Mesendoderm (in vitro differentiated cells): ENCODE measurements around the gene ALK.

Experiments used
- DNase-seq: peaks from one replicate; pipeline ENCODE4 v3.0.0; 2013
- H2AK5ac ChIP-seq: 2 replicates; pipeline ENCODE4 v1.6.1; 2013; ENCODE audit warnings: low read length, inconsistent platforms
- H2BK120ac ChIP-seq: 2 replicates; pipeline ENCODE4 v1.6.1; 2013; ENCODE audit warnings: low read depth, mild to moderate bottlenecking, low read length, moderate library complexity, mixed read lengths
- H2BK15ac ChIP-seq: replicated peaks from 2 replicates; pipeline ENCODE4 v1.6.1; 2013; ENCODE audit warnings: low read depth, mild to moderate bottlenecking, moderate library complexity
- H2BK5ac ChIP-seq: 2 replicates; pipeline ENCODE4 v1.6.1; 2013; ENCODE audit warnings: low read length, inconsistent platforms
- H3K18ac ChIP-seq: 2 replicates; pipeline ENCODE4 v1.6.1; 2013; ENCODE audit warnings: mild to moderate bottlenecking, low read length, mixed read lengths
- H3K23ac ChIP-seq: one replicate; pipeline ENCODE4 v1.6.1; 2013; ENCODE audit warnings: low read length
- H3K27ac ChIP-seq: 2 replicates; pipeline ENCODE4 v1.5.1; 2013; ENCODE audit warnings: low read depth, mild to moderate bottlenecking, inconsistent platforms, low read length, moderate library complexity
- H3K27me3 ChIP-seq: 2 replicates; pipeline ENCODE4 v1.6.1; 2013; ENCODE audit warnings: low read length, control low read depth, mild to moderate bottlenecking, inconsistent platforms; ENCODE audit not compliant: insufficient read depth, poor library complexity
- H3K36me3 ChIP-seq: 2 replicates; pipeline ENCODE4 v1.6.1; 2013; ENCODE audit warnings: low read length, inconsistent platforms; ENCODE audit not compliant: control insufficient read depth, insufficient read depth
- H3K4ac ChIP-seq: one replicate; pipeline ENCODE4 v1.6.1; 2013; ENCODE audit warnings: low read depth, mild to moderate bottlenecking, low read length, moderate library complexity
- H3K4me1 ChIP-seq: 2 replicates; pipeline ENCODE4 v1.6.1; 2013; ENCODE audit warnings: low read depth, low read length, inconsistent platforms; ENCODE audit not compliant: control insufficient read depth
- H3K4me2 ChIP-seq: 2 replicates; pipeline ENCODE4 v1.6.1; 2013; ENCODE audit warnings: low read length
- H3K4me3 ChIP-seq: 2 replicates; pipeline ENCODE4 v1.5.1; 2013; ENCODE audit warnings: mild to moderate bottlenecking, low read length
- H3K56ac ChIP-seq: one replicate; pipeline ENCODE4 v1.6.1; 2013; ENCODE audit warnings: low read length
- H3K79me1 ChIP-seq: 2 replicates; pipeline ENCODE4 v1.6.1; 2013; ENCODE audit warnings: low read length, inconsistent platforms
- H3K79me2 ChIP-seq: 2 replicates; pipeline ENCODE4 v1.6.1; 2013; ENCODE audit warnings: mild to moderate bottlenecking, low read length; ENCODE audit not compliant: control insufficient read depth, insufficient read depth
- H3K9ac ChIP-seq: 2 replicates; pipeline ENCODE4 v1.6.1; 2013; ENCODE audit warnings: low read length, inconsistent platforms
- H4K5ac ChIP-seq: one replicate; pipeline ENCODE4 v1.6.1; 2013; ENCODE audit warnings: low read length
- H4K8ac ChIP-seq: one replicate; pipeline ENCODE4 v1.6.1; 2013; ENCODE audit warnings: low read depth, mild to moderate bottlenecking, control low read depth, low read length, moderate library complexity
- WGBS: extraction: QIAGEN DNeasy Blood & Tissue Kit; methylation state at CpG from one replicate; pipeline ENCODE4 v1.1.7; 2013; ENCODE audit warnings: low lambda C conversion rate, missing lambda C conversion rate; ENCODE audit not compliant: insufficient coverage; ENCODE audit errors: extremely low coverage; 5-methylcytosine and 5-hydroxymethylcytosine counted together

ALK gene

DNA sequence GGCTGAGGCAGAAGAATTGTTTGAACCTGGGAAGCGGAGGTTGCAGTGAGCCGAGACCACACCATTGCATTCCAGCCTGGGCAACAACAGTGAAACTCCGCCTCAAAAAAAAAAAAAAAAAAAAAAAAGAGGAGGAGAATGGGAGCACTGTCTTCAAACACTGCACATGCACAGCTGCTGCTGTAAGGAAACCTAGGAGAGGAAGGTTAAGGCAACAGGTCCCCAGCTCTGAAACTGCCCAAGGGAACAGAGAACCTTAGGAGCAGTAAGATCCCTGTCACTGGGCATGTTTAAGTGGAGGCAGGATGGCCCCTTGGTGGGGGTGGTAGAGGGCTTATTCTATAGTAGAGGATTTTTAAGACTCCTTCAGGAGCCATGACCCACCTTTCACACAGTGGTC, 695.0 kb downstream of the ALK start:
- DNase-seq: no peak
- H2AK5ac ChIP-seq: no peak overlapping the region
- H4K5ac ChIP-seq: no peak overlapping the region
- no peak overlapping the region for H3K27ac ChIP-seq
- no peak overlapping the region for H3K4me3 ChIP-seq
- no peak overlapping the region for H2BK15ac ChIP-seq
- no peaks in the 10 kb centered on the region for H3K79me2 ChIP-seq
- H3K36me3 ChIP-seq: no peaks in the 10 kb centered on the region
- no peak overlapping the region for H3K56ac ChIP-seq
- no peaks in the 10 kb centered on the region for H3K27me3 ChIP-seq
- H3K4ac ChIP-seq: no peak overlapping the region
- no peaks in the 10 kb centered on the region for H3K4me1 ChIP-seq
- no peak overlapping the region for H4K8ac ChIP-seq
- no peak overlapping the region for H3K4me2 ChIP-seq
- WGBS: no CpG with 5 or more reads among the region's 3 CpGs
- H3K23ac ChIP-seq: no peak overlapping the region
- H3K79me1 ChIP-seq: no peaks in the 10 kb centered on the region
- no peak overlapping the region for H2BK120ac ChIP-seq
- H3K18ac ChIP-seq: no peak overlapping the region
- H2BK5ac ChIP-seq: no peak overlapping the region
- no peak overlapping the region for H3K9ac ChIP-seq

GRCh38 chr2:29225814-29226213, 695.6 kb downstream of the ALK start:
- Histone ChIP-seq H2BK15ac (no peak overlapping the region), H3K27me3 (no peaks in the 10 kb centered on the region), H3K9ac (no peak overlapping the region), H2BK120ac (no peak overlapping the region), H2AK5ac (no peak overlapping the region), H3K79me1 (no peaks in the 10 kb centered on the region), H4K8ac (no peak overlapping the region), H3K4me1 (no peaks in the 10 kb centered on the region), H3K36me3 (no peaks in the 10 kb centered on the region), H3K23ac (no peak overlapping the region), H3K4me2 (no peak overlapping the region), H3K27ac (no peak overlapping the region), H3K18ac (no peak overlapping the region), H3K56ac (no peak overlapping the region), H2BK5ac (no peak overlapping the region), H4K5ac (no peak overlapping the region), H3K4me3 (no peak overlapping the region), H3K79me2 (no peaks in the 10 kb centered on the region), H3K4ac (no peak overlapping the region)
- no CpG with 5 or more reads among the region's 8 CpGs for WGBS
- peak; percentile 21 for DNase-seq

DNA sequence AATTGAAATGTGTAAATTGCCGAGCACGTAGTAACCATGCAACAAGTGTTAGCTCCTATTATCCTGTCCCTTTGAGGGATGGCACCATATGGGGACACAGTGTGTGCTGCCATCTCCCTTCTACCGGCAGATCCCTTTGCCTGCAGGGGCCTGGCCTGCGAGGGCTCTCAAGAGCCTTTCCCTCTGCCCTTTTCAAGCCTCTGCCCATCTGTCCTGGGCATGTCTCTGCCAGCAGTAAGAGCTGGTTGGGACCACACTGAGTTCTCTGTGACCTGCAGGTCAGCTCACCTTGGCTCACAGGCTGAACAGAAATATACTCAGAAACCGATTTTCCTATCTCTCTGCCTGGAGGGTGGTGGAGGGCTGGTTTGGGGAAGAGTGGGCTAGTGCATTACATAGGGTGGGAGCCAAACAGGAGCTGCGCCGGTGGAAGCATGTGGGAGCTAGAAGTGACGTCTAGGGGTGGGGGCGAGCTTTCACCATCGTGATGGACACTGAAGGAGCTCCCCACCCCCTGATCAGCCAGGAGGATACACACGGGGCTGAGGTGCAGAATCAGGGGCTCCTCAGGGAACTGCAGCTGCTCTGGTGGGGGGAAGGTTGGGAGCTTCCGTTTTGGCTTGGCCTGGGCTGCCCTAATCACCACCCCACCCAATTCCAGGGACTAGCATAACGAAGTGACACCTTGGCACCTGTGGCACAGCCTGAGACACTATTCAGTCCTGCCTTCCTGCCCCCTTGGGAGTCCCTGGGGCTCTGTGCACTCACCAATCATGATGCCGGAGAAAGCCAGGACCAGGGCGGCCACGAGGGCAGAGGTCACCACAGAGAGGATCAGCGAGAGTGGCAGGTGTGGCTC, 696.5 kb downstream of the ALK start:
- no peak overlapping the region for H4K5ac ChIP-seq
- no CpG with 5 or more reads among the region's 17 CpGs for WGBS
- H3K27ac ChIP-seq: no peak overlapping the region
- no peak overlapping the region for H3K4ac ChIP-seq
- no peak overlapping the region for H3K23ac ChIP-seq
- H2BK15ac ChIP-seq: no peak overlapping the region
- DNase-seq: no peak
- H3K9ac ChIP-seq: no peak overlapping the region
- no peaks in the 10 kb centered on the region for H3K79me1 ChIP-seq
- H3K4me1 ChIP-seq: no peaks in the 10 kb centered on the region
- H3K79me2 ChIP-seq: no peaks in the 10 kb centered on the region
- no peak overlapping the region for H3K18ac ChIP-seq
- H2AK5ac ChIP-seq: no peak overlapping the region
- H2BK120ac ChIP-seq: no peak overlapping the region
- H3K27me3 ChIP-seq: no peaks in the 10 kb centered on the region
- H3K36me3 ChIP-seq: no peaks in the 10 kb centered on the region
- no peak overlapping the region for H3K4me3 ChIP-seq
- no peak overlapping the region for H3K4me2 ChIP-seq
- no peak overlapping the region for H3K56ac ChIP-seq
- H4K8ac ChIP-seq: no peak overlapping the region
- H2BK5ac ChIP-seq: no peak overlapping the region

DNA sequence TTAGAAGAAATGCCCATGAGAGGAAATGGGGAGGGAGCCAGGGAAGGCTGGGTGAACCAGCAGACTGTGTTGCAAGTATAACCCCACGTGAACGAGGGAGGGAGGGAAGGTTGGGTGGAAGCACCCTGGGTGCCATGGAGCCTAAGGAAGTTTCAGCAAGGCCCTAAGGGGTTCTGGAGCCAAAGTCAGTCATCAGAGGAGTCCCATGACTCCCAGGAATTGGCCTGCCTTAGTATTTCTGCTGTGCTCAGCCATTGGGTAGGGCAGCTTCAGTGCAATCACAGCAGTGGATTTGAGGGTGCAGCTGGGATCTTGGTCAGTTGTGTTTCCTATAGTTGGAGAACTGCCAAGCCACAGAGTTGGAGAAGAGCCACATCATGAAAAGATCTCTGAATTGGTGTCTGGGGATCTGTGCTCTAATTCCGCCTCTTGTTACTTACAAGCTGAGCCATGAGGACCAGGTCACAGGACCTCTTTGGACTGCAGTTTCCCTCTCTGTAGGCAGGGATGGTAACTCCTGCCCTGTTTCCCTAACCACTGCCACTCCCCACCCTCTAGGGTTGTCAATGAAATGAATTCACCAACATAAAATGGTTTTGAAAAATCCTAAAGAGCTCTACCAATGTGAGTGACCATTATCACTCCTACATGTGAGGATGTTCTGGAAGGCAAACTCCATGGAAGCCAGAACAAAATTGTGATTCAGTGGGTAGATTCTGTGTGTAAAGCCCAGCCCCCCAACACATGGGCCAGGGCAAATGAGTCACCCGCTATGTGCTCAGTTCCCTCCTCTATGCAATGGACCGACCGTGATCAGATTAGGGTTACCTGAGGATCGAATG, 697.3 kb downstream of the ALK start:
- no peak overlapping the region for H3K56ac ChIP-seq
- no peak for DNase-seq

GRCh38 chr2:29223257-29223656, 698.1 kb downstream of the ALK start:
- no peak overlapping the region for H2AK5ac ChIP-seq
- H3K4me2 ChIP-seq: no peak overlapping the region
- no peaks in the 10 kb centered on the region for H3K36me3 ChIP-seq
- H3K27me3 ChIP-seq: no peaks in the 10 kb centered on the region
- no peak overlapping the region for H2BK120ac ChIP-seq
- H2BK15ac ChIP-seq: no peak overlapping the region
- no peaks in the 10 kb centered on the region for H3K79me1 ChIP-seq
- H3K4ac ChIP-seq: no peak overlapping the region
- WGBS: no CpG with 5 or more reads among the region's 11 CpGs
- H3K79me2 ChIP-seq: no peaks in the 10 kb centered on the region
- no peak overlapping the region for H3K4me3 ChIP-seq
- DNase-seq: no peak
- H3K27ac ChIP-seq: no peak overlapping the region
- H3K18ac ChIP-seq: no peak overlapping the region
- no peak overlapping the region for H4K8ac ChIP-seq
- no peak overlapping the region for H2BK5ac ChIP-seq
- no peak overlapping the region for H3K56ac ChIP-seq
- no peak overlapping the region for H4K5ac ChIP-seq
- H3K4me1 ChIP-seq: no peaks in the 10 kb centered on the region
- no peak overlapping the region for H3K9ac ChIP-seq
- H3K23ac ChIP-seq: no peak overlapping the region

More for the DNA sequence above, 697.3 kb downstream of the ALK start:
- H3K36me3 ChIP-seq: no peaks in the 10 kb centered on the region
- no peak overlapping the region for H3K23ac ChIP-seq
- no peak overlapping the region for H3K9ac ChIP-seq
- no peak overlapping the region for H2BK5ac ChIP-seq
- H3K4me2 ChIP-seq: no peak overlapping the region
- no peaks in the 10 kb centered on the region for H3K79me1 ChIP-seq
- H2BK120ac ChIP-seq: no peak overlapping the region
- no peak overlapping the region for H3K18ac ChIP-seq
- no peak overlapping the region for H2AK5ac ChIP-seq
- no peak overlapping the region for H4K5ac ChIP-seq
- no peak overlapping the region for H4K8ac ChIP-seq
- no peak overlapping the region for H3K4ac ChIP-seq
- H3K4me3 ChIP-seq: no peak overlapping the region
- no CpG with 5 or more reads among the region's 7 CpGs for WGBS
- H3K27me3 ChIP-seq: no peaks in the 10 kb centered on the region
- H3K27ac ChIP-seq: no peak overlapping the region
- no peaks in the 10 kb centered on the region for H3K79me2 ChIP-seq
- H2BK15ac ChIP-seq: no peak overlapping the region
- H3K4me1 ChIP-seq: no peaks in the 10 kb centered on the region
